HEK293 (cell line): ENCODE measurements around the gene RGS14.
A peak's percentile ranks its signal among the peaks of the same experiment; 100 is the strongest.

Experiments
- CTCF ChIA-PET: fragments of 350-600 bp; formaldehyde crosslinking; extraction: SDS; loops from one replicate; lab custom pipeline; 2021; ENCODE audit warnings: antibody characterized with exemption; lab: Yijun Ruan, JAX
- POLR2A ChIA-PET: fragments of 300-600 bp; formaldehyde crosslinking; extraction: SDS; loops from one replicate; lab custom pipeline; 2020; ENCODE audit warnings: antibody characterized with exemption, inconsistent platforms; lab: Yijun Ruan, JAX
- H3K27ac ChIP-seq: fragments of 200-500 bp; sonication (Bioruptor generic); 2 replicates; pipeline ENCODE4 v1.5.1; 2014; ENCODE audit warnings: low read depth, low read length, control low read depth, inconsistent platforms; ENCODE audit errors: extremely low read depth
- H3K36me3 ChIP-seq, 2 experiments: fragments of 200-500 bp in 1 of 2; sonication (Bioruptor generic) in 1 of 2; 1 replicate in 1 of 2; 2 replicates in 1 of 2; pipeline ENCODE4 v1.5.1; 2014 to 2017; ENCODE audit warnings: inconsistent platforms in 2 of 2, low read length in 2 of 2; ENCODE audit not compliant: control insufficient read depth in 2 of 2, insufficient read depth in 1 of 2
- H3K4me1 ChIP-seq: fragments of 200-500 bp; sonication (Bioruptor generic); 2 replicates; pipeline ENCODE4 v1.5.1; 2014; ENCODE audit warnings: mild to moderate bottlenecking, low read length, inconsistent platforms; ENCODE audit not compliant: control insufficient read depth, insufficient read depth
- H3K4me3 ChIP-seq: 2 replicates; pipeline ENCODE4 v1.5.1; 2011; ENCODE audit warnings: low read depth, mild to moderate bottlenecking, control low read depth, low read length, moderate library complexity
- H3K9me3 ChIP-seq: fragments of 200-500 bp; sonication (Bioruptor generic); 2 replicates; pipeline ENCODE4 v1.5.1; 2014; ENCODE audit warnings: low read depth, low read length, inconsistent platforms; ENCODE audit not compliant: control insufficient read depth, insufficient read depth
- BCL11B ChIP-seq: fragments of 450-650 bp; formaldehyde crosslinking; IDR thresholded peaks from 2 replicates; pipeline ENCODE4 v1.5.1; 2016; ENCODE audit warnings: low read depth, missing biosample characterization, missing genetic modification characterization
- FEZF1 ChIP-seq: fragments of 450-650 bp; formaldehyde crosslinking; IDR thresholded peaks from 2 replicates; pipeline ENCODE4 v1.5.1; 2016; ENCODE audit warnings: missing biosample characterization, missing genetic modification characterization
- GLIS2 ChIP-seq: fragments of 450-650 bp; formaldehyde crosslinking; IDR thresholded peaks from 2 replicates; pipeline ENCODE4 v1.5.1; 2016; ENCODE audit warnings: missing biosample characterization, missing genetic modification characterization
- HOXA7 ChIP-seq: sonication (generic); formaldehyde crosslinking; IDR thresholded peaks from 2 replicates; pipeline ENCODE4 v1.8.1; 2022; ENCODE audit warnings: missing genetic modification reagents, borderline replicate concordance
- KLF9 ChIP-seq: fragments of 450-650 bp; formaldehyde crosslinking; IDR thresholded peaks from 2 replicates; pipeline ENCODE4 v1.5.1; 2016; ENCODE audit warnings: missing biosample characterization, missing genetic modification characterization, low read depth
- OVOL3 ChIP-seq: fragments of 450-650 bp; formaldehyde crosslinking; IDR thresholded peaks from 2 replicates; pipeline ENCODE4 v1.5.1; 2016; ENCODE audit warnings: missing biosample characterization, missing genetic modification characterization
- PBX3 ChIP-seq: sonication (generic); formaldehyde crosslinking; IDR thresholded peaks from 2 replicates; pipeline ENCODE4 v1.8.1; 2022; ENCODE audit warnings: mild to moderate bottlenecking, moderate library complexity, missing genetic modification reagents
- PRDM6 ChIP-seq: fragments of 450-650 bp; formaldehyde crosslinking; IDR thresholded peaks from 2 replicates; pipeline ENCODE4 v1.5.1; 2017; ENCODE audit warnings: missing biosample characterization, missing genetic modification characterization
- SCRT2 ChIP-seq: fragments of 450-650 bp; formaldehyde crosslinking; IDR thresholded peaks from 2 replicates; pipeline ENCODE4 v1.5.1; 2016; ENCODE audit warnings: missing biosample characterization, missing genetic modification characterization
- TCF7L2 ChIP-seq: IDR thresholded peaks from 2 replicates; pipeline ENCODE4 v1.6.1; 2011; ENCODE audit warnings: low read depth, mild to moderate bottlenecking, inconsistent platforms, low read length, moderate library complexity, borderline replicate concordance
- ZBTB17 ChIP-seq: fragments of 450-650 bp; formaldehyde crosslinking; IDR thresholded peaks from 2 replicates; pipeline ENCODE4 v1.5.1; 2016; ENCODE audit warnings: missing biosample characterization, missing genetic modification characterization
- ZNF10 ChIP-seq: fragments of 450-650 bp; formaldehyde crosslinking; IDR thresholded peaks from 2 replicates; pipeline ENCODE4 v1.5.1; 2017; ENCODE audit warnings: missing biosample characterization, missing genetic modification characterization
- ZNF112 ChIP-seq: fragments of 450-650 bp; formaldehyde crosslinking; IDR thresholded peaks from 2 replicates; pipeline ENCODE4 v1.5.0; 2017; ENCODE audit warnings: missing biosample characterization, missing genetic modification characterization
- ZNF157 ChIP-seq: fragments of 450-650 bp; formaldehyde crosslinking; IDR thresholded peaks from 2 replicates; pipeline ENCODE4 v1.5.1; 2016; ENCODE audit warnings: missing biosample characterization, missing genetic modification characterization
- ZNF175 ChIP-seq: fragments of 450-650 bp; formaldehyde crosslinking; IDR thresholded peaks from 2 replicates; pipeline ENCODE4 v1.5.1; 2016; ENCODE audit warnings: missing biosample characterization, missing genetic modification characterization
- ZNF341 ChIP-seq: fragments of 450-650 bp; formaldehyde crosslinking; IDR thresholded peaks from 2 replicates; pipeline ENCODE4; 2016; ENCODE audit warnings: low read depth, missing biosample characterization, missing genetic modification characterization
- ZNF350 ChIP-seq: fragments of 450-650 bp; formaldehyde crosslinking; IDR thresholded peaks from 2 replicates; pipeline ENCODE4 v1.5.0; 2017; ENCODE audit warnings: missing biosample characterization, mild to moderate bottlenecking, missing genetic modification characterization
- ZNF354C ChIP-seq: fragments of 450-650 bp; formaldehyde crosslinking; IDR thresholded peaks from 2 replicates; pipeline ENCODE4 v1.5.1; 2016; ENCODE audit warnings: missing biosample characterization, missing genetic modification characterization, low read depth, borderline replicate concordance
- ZNF366 ChIP-seq: fragments of 450-650 bp; formaldehyde crosslinking; conservative IDR thresholded peaks from 2 replicates; pipeline ENCODE4 v1.5.1; 2016; ENCODE audit warnings: missing biosample characterization, missing genetic modification characterization
- ZNF423 ChIP-seq: fragments of 450-650 bp; formaldehyde crosslinking; IDR thresholded peaks from 2 replicates; pipeline ENCODE4 v1.5.1; 2016; ENCODE audit warnings: missing biosample characterization, missing genetic modification characterization
- ZNF571 ChIP-seq: fragments of 450-650 bp; formaldehyde crosslinking; IDR thresholded peaks from 2 replicates; pipeline ENCODE4 v1.5.0; 2017; ENCODE audit warnings: missing biosample characterization, missing genetic modification characterization
- ZNF621 ChIP-seq: fragments of 450-650 bp; formaldehyde crosslinking; IDR thresholded peaks from 2 replicates; pipeline ENCODE4 v1.5.1; 2017; ENCODE audit warnings: missing biosample characterization, missing genetic modification characterization
- ZNF670 ChIP-seq: fragments of 450-650 bp; formaldehyde crosslinking; IDR thresholded peaks from 2 replicates; pipeline ENCODE4 v1.5.1; 2016; ENCODE audit warnings: missing biosample characterization, missing genetic modification characterization, low read depth
- ZNF677 ChIP-seq: fragments of 450-650 bp; IDR thresholded peaks from 2 replicates; pipeline ENCODE4 v1.5.0; 2018; ENCODE audit warnings: missing biosample characterization, mild to moderate bottlenecking, missing genetic modification characterization, moderate library complexity
- ZNF791 ChIP-seq: fragments of 450-650 bp; formaldehyde crosslinking; IDR thresholded peaks from 2 replicates; pipeline ENCODE4 v1.5.1; 2016; ENCODE audit warnings: missing biosample characterization, missing genetic modification characterization
- TF ChIP-seq, protein P1 (sequence below): fragments of 450-650 bp; formaldehyde crosslinking; IDR thresholded peaks from 2 replicates; pipeline ENCODE4 v1.5.1; 2017; ENCODE audit warnings: missing biosample characterization, mild to moderate bottlenecking, missing genetic modification characterization, moderate library complexity
- TF ChIP-seq, protein P2 (sequence below): fragments of 450-650 bp; formaldehyde crosslinking; IDR thresholded peaks from 2 replicates; pipeline ENCODE4 v1.5.1; 2016; ENCODE audit warnings: missing biosample characterization, missing genetic modification characterization

Gene RGS14

GRCh38 chr5:177310332-177310731 is 47.4 kb upstream of the RGS14 start:
- no peak overlapping the region for H3K4me3 ChIP-seq
- TF ChIP-seq ZNF366 (no peak), BCL11B (0 out of 2 replicates have a peak, but pooled peaks have one; percentile 31), FEZF1 (tag by site-specific recombination) (no peak)
- H3K9me3 ChIP-seq = no peaks in the 10 kb centered on the region
- CTCF ChIA-PET = interaction anchor here (0.6 to 3.3 kb wide), 40 partner anchors 8 to 680 kb away, joined by 3 to 23 read pairs (median 5); partner anchors contain the start of genes EIF4E1B, LMAN2 and PDLIM7
- POLR2A ChIA-PET = interaction anchor here (1.0 to 1.5 kb wide), 8 partner anchors 9 to 187 kb away, joined by 3 to 6 read pairs (median 4); partner anchors contain the start of genes GRK6, LMAN2 and PDLIM7
- peaks cover 7% of the 10 kb centered on the region for H3K4me1 ChIP-seq
- no peak overlapping the region for H3K27ac ChIP-seq
- peaks cover under 1 to 42% of the 10 kb centered on the region in 2 experiments; a peak in 2 of 3 replicates for H3K36me3 ChIP-seq

DNA sequence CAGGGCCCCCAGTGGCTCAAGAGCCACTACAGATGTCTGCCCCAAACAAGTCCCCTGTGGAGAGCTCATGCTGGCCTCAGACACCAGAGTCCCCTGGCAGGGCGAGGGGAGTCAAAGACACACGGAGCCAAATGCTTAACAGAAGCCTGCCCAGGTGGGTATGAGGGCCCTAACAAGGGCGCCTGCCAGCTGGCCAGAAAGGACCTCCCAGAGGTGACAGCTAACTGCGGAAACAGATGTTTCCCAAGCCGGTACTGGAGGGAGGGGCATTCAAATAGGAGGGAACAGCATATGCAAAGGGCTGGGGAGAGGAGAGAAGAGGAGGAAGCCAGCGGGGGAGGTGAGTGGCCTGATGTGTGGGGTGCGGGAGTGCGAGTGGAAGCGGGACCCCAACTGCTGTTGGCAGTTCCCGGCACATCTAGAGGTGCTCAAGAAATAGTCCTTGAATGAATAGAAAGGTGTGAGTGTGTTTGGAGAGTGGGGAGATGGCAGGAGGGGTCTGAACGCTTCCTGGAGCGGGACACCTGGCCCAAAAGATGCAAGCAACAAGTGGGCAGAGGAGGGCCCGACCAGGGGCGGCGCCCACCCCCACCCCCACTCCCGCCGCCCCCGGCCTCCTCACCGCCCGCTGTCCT is 46.9 kb upstream of the RGS14 start:
- Histone ChIP-seq H3K9me3 (no peaks in the 10 kb centered on the region), H3K4me1 (peaks cover 5% of the 10 kb centered on the region), H3K27ac (no peak overlapping the region), H3K36me3 (peaks cover 0 to 37% of the 10 kb centered on the region in 2 experiments; a peak in 1 of 3 replicates), H3K4me3 (peak overlapping the region; percentile 86)
- POLR2A ChIA-PET = interaction anchor here (1.3 to 2.4 kb wide), 7 partner anchors 7 to 186 kb away, joined by 5 to 12 read pairs (median 10); partner anchors contain the start of genes LMAN2, PDLIM7, PRELID1 and RAB24
- CTCF ChIA-PET = interaction anchor here (0.5 to 3.3 kb wide), 27 partner anchors 8 to 650 kb away, joined by 3 to 23 read pairs (median 4); no protein-coding TSS in a partner anchor
- TF ChIP-seq ZNF791 (tag by site-specific recombination) (no peak), ZBTB17 (tag by site-specific recombination) (peak; percentile 57), HOXA7 (no peak), ZNF157 (tag by site-specific recombination) (no peak), ZNF112 (tag by site-specific recombination) (no peak), ZNF677 (tag by site-specific recombination) (no peak), ZNF341 (tag by site-specific recombination) (peak; percentile 88), ZNF423 (tag by site-specific recombination) (no peak), ZNF670 (tag by site-specific recombination) (no peak), ZNF571 (tag by site-specific recombination) (no peak), ZNF175 (tag by site-specific recombination) (no peak), PRDM6 (tag by site-specific recombination) (no peak), TCF7L2 (no peak), ZNF350 (tag by site-specific recombination) (no peak), KLF9 (tag by site-specific recombination) (no peak), OVOL3 (tag by site-specific recombination) (no peak), GLIS2 (tag by site-specific recombination) (0 out of 2 replicates have a peak, but pooled peaks have one; percentile 12), ZNF621 (tag by site-specific recombination) (no peak), ZNF354C (tag by site-specific recombination) (no peak), ZNF10 (tag by site-specific recombination) (no peak), SCRT2 (tag by site-specific recombination) (peak; percentile 79), PBX3 (CRISPR knock-in tag) (no peak)
- TF ChIP-seq, protein P1, sequence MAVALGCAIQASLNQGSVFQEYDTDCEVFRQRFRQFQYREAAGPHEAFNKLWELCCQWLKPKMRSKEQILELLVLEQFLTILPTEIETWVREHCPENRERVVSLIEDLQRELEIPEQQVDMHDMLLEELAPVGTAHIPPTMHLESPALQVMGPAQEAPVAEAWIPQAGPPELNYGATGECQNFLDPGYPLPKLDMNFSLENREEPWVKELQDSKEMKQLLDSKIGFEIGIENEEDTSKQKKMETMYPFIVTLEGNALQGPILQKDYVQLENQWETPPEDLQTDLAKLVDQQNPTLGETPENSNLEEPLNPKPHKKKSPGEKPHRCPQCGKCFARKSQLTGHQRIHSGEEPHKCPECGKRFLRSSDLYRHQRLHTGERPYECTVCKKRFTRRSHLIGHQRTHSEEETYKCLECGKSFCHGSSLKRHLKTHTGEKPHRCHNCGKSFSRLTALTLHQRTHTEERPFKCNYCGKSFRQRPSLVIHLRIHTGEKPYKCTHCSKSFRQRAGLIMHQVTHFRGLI (tag by site-specific recombination) = no peak
- TF ChIP-seq, protein P2, sequence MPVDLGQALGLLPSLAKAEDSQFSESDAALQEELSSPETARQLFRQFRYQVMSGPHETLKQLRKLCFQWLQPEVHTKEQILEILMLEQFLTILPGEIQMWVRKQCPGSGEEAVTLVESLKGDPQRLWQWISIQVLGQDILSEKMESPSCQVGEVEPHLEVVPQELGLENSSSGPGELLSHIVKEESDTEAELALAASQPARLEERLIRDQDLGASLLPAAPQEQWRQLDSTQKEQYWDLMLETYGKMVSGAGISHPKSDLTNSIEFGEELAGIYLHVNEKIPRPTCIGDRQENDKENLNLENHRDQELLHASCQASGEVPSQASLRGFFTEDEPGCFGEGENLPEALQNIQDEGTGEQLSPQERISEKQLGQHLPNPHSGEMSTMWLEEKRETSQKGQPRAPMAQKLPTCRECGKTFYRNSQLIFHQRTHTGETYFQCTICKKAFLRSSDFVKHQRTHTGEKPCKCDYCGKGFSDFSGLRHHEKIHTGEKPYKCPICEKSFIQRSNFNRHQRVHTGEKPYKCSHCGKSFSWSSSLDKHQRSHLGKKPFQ (tag by site-specific recombination) = no peak
